ENCODE results near the gene EGLN1.

DNA sequence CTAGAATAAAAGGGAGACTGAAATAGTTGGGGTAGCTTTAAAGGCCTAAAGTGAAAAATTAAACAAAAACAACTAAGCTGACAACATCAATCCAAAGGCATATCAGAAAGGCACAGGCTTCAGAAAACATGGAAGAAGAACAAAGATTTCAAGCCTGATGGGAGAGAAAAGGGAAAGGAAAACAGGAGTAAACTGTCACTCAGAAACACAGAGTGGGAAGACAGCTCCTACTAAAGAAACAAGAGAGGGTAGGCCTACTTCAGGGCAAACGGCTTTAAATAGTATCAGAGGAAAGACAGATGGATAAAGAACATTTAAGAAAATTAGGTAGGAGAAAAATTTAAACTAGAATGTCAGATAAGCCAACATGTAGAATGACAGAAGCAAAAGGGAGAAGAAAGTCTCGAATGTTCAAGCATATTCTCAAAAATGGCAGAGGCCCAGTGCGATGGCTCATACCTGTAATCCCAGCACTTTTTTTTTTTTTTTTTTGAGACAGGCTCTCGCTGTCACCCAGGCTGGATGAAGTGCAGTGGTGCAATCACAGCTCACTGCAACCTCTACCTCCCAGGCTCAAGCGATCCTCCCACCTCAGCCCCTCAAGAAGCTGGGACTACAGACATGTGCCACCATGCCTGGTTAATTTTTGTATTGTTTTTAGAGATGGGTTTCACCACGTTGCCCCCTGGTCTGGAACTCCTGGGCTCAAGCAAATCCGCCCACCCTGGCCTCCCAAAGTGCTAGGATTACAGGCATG is 7.6 kb downstream of the EGLN1 start:
- TF ChIP-seq, protein P1, sequence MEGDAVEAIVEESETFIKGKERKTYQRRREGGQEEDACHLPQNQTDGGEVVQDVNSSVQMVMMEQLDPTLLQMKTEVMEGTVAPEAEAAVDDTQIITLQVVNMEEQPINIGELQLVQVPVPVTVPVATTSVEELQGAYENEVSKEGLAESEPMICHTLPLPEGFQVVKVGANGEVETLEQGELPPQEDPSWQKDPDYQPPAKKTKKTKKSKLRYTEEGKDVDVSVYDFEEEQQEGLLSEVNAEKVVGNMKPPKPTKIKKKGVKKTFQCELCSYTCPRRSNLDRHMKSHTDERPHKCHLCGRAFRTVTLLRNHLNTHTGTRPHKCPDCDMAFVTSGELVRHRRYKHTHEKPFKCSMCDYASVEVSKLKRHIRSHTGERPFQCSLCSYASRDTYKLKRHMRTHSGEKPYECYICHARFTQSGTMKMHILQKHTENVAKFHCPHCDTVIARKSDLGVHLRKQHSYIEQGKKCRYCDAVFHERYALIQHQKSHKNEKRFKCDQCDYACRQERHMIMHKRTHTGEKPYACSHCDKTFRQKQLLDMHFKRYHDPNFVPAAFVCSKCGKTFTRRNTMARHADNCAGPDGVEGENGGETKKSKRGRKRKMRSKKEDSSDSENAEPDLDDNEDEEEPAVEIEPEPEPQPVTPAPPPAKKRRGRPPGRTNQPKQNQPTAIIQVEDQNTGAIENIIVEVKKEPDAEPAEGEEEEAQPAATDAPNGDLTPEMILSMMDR (IDR thresholded peaks at IDR 0.05; ENCODE audit: borderline replicate concordance, extremely low read depth, low read length, poor library complexity, severe bottlenecking), result no peak
- no peak for TF ChIP-seq EZH2 (IDR thresholded peaks at IDR 0.05; ENCODE audit: borderline replicate concordance, low read depth, low read length, severe bottlenecking)

Data from DND-41 (cell line).